M059J (cell line): ENCODE results near the gene MARCHF9. TPM values are rescaled to one million over a fixed set of nuclear protein-coding genes. Genes with fewer than 3 reads are reported as not detected.
"Not testable (repeated sequence)": the region's sequence is repeated elsewhere in the genome, so short reads cannot be mapped to it uniquely, and the experiment has no call there.

Experiments
- DNase-seq: peaks from one replicate; pipeline ENCODE4 v3.0.0-alpha.2; 2012; ENCODE audit warnings: low read depth
- total RNA-seq: library from RNA; depleted of rRNA; stranded (reverse); fragments of >200 nt; shearing (Covaris generic); gene quantifications from 2 replicates; pipeline ENCODE4 v1.2.3, GENCODE V29; 2014; rRNA removed

Gene MARCHF9
- 6.7 and 7.9 TPM in 2 replicates for total RNA-seq

- peak; percentile 56 for DNase-seq
Observed at GRCh38 chr12:57754411-57755193, at the start of gene MARCHF9. Gene MARCHF9 (plus strand): TSS chr12:57755103. CDS start chr12:57755529, 426 bp downstream.

- DNase-seq: no peak
Observed at GRCh38 chr12:57707250-57707649, 47.7 kb upstream of the MARCHF9 start.

GRCh38 chr12:57708296-57708695 is 46.6 kb upstream of the MARCHF9 start:
- no peak for DNase-seq

- no peak for DNase-seq
Observed at GRCh38 chr12:57712701-57713100, 42.2 kb upstream of the MARCHF9 start.

- DNase-seq: no peak
Observed at GRCh38 chr12:57713209-57713608, 41.7 kb upstream of the MARCHF9 start.

GRCh38 chr12:57715036-57715748 is 39.7 kb upstream of the MARCHF9 start:
- DNase-seq: not testable (repeated sequence)

GRCh38 chr12:57715786-57716185 is 39.1 kb upstream of the MARCHF9 start:
- no peak for DNase-seq

GRCh38 chr12:57716305-57716704 is 38.6 kb upstream of the MARCHF9 start:
- DNase-seq: no peak

- DNase-seq: no peak
Observed at GRCh38 chr12:57717131-57717530, 37.8 kb upstream of the MARCHF9 start.

- no peak for DNase-seq
Observed at GRCh38 chr12:57717846-57718640, 36.9 kb upstream of the MARCHF9 start.

GRCh38 chr12:57718641-57719528 is 36.0 kb upstream of the MARCHF9 start:
- no peak for DNase-seq

GRCh38 chr12:57719777-57720605 is 34.9 kb upstream of the MARCHF9 start:
- DNase-seq: no peak

GRCh38 chr12:57720606-57721595 is 34.0 kb upstream of the MARCHF9 start:
- no peak for DNase-seq

GRCh38 chr12:57721846-57722608 is 32.9 kb upstream of the MARCHF9 start:
- DNase-seq: not testable (repeated sequence)

- no peak for DNase-seq
Observed at GRCh38 chr12:57722716-57723629, 31.9 kb upstream of the MARCHF9 start.

- DNase-seq: no peak
Observed at GRCh38 chr12:57723630-57723962, 31.3 kb upstream of the MARCHF9 start.
